SK-N-SH treated with all-trans-retinoic acid at 6 μM for 48 hours (cell line): ENCODE data around the gene CERS4.

Source experiments
- GLIS3 ChIP-seq: fragments of 250-450 bp; sonication (Bioruptor Pico); IDR thresholded peaks from 2 replicates; pipeline ENCODE4 v1.5.0; 2020; ENCODE audit warnings: mild to moderate bottlenecking, moderate library complexity
- ISL1 ChIP-seq: fragments of 250-450 bp; sonication (Bioruptor Pico); IDR thresholded peaks from 2 replicates; pipeline ENCODE4 v2.1.2; 2022; ENCODE audit warnings: mild to moderate bottlenecking, moderate library complexity
- OSR1 ChIP-seq: fragments of 250-450 bp; sonication (Bioruptor Pico); IDR thresholded peaks from 2 replicates; pipeline ENCODE4 v1.8.0; 2022; ENCODE audit warnings: moderate library complexity, mild to moderate bottlenecking, inconsistent platforms
- PATZ1 ChIP-seq: fragments of 250-450 bp; sonication (Bioruptor Pico); IDR thresholded peaks from 2 replicates; pipeline ENCODE4 v1.8.0; 2020; ENCODE audit warnings: mild to moderate bottlenecking, moderate library complexity, borderline replicate concordance
- RARB ChIP-seq: fragments of 250-450 bp; sonication (Bioruptor Pico); IDR thresholded peaks from 2 replicates; pipeline ENCODE4 v1.8.0; 2021; ENCODE audit warnings: mild to moderate bottlenecking, moderate library complexity
- SNAI2 ChIP-seq: fragments of 250-450 bp; sonication (Bioruptor Pico); IDR thresholded peaks from 2 replicates; pipeline ENCODE4 v1.5.0; 2020; ENCODE audit warnings: mild to moderate bottlenecking, moderate library complexity
- TOX ChIP-seq: fragments of 250-450 bp; sonication (Bioruptor Pico); IDR thresholded peaks from 2 replicates; pipeline ENCODE4 v1.8.0; 2021; ENCODE audit warnings: mild to moderate bottlenecking, moderate library complexity, borderline replicate concordance
- ZFP3 ChIP-seq: fragments of 250-450 bp; sonication (Bioruptor Pico); IDR thresholded peaks from 2 replicates; pipeline ENCODE4 v1.5.0; 2020; ENCODE audit warnings: mild to moderate bottlenecking, moderate library complexity
- ZNF8 ChIP-seq: fragments of 450-650 bp; formaldehyde crosslinking; IDR thresholded peaks from 2 replicates; pipeline ENCODE4 v1.5.0; 2020; ENCODE audit warnings: mild to moderate bottlenecking, moderate library complexity

GRCh38 chr19:8257052-8257443 is 47.9 kb downstream of the CERS4 start:
- no peak for TF ChIP-seq PATZ1 (CRISPR knock-in tag)
- no peak for TF ChIP-seq RARB (CRISPR knock-in tag)
- no peak for TF ChIP-seq TOX (CRISPR knock-in tag)
- no peak for TF ChIP-seq OSR1 (CRISPR knock-in tag)
- no peak for TF ChIP-seq GLIS3 (CRISPR knock-in tag)
- no peak for TF ChIP-seq ZNF8 (CRISPR knock-in tag)
- no peak for TF ChIP-seq ZFP3 (CRISPR knock-in tag)
- TF ChIP-seq ISL1 (CRISPR knock-in tag) = no peak
- no peak for TF ChIP-seq SNAI2
